Stomach smooth muscle (tissue), 2 donors: ENCODE results near the gene SUSD6.
A peak's percentile ranks its signal among the peaks of the same experiment; 100 is the strongest.
"Not testable (repeated sequence)": the region's sequence is repeated elsewhere in the genome, so short reads cannot be mapped to it uniquely, and the experiment has no call there.

Experiments used
- H3K27ac ChIP-seq: one replicate; pipeline ENCODE4 v1.7.0; 2013; ENCODE audit warnings: mild to moderate bottlenecking, low read length, inconsistent platforms
- H3K27me3 ChIP-seq, 2 donors: one replicate each; pipeline ENCODE4 v1.7.0; 2013; ENCODE audit warnings: low read length in 2 of 2; ENCODE audit not compliant: insufficient read depth in 2 of 2, control insufficient read depth in 1 of 2
- H3K36me3 ChIP-seq, 2 donors: one replicate each; pipeline ENCODE4 v1.7.0; 2013; ENCODE audit warnings: low read length in 2 of 2; ENCODE audit not compliant: control insufficient read depth in 2 of 2, insufficient read depth in 2 of 2
- H3K4me1 ChIP-seq: one replicate; pipeline ENCODE4 v1.7.0; 2013; ENCODE audit warnings: low read length; ENCODE audit not compliant: control insufficient read depth, insufficient read depth
- H3K4me3 ChIP-seq, 2 donors: one replicate each; pipeline ENCODE4 v1.7.0; 2013; ENCODE audit warnings: low read length in 2 of 2
- H3K9ac ChIP-seq, 2 donors: one replicate each; pipeline ENCODE4 v1.7.0; 2013; ENCODE audit warnings: low read length in 2 of 2, mild to moderate bottlenecking in 1 of 2
- H3K9me3 ChIP-seq, 2 donors: one replicate each; pipeline ENCODE4 v1.7.0; 2013; ENCODE audit warnings: low read length in 2 of 2; ENCODE audit not compliant: control insufficient read depth in 2 of 2
- donor health status: healthy.
- donor health status: Pancreatic carcinoma.

The SUSD6 gene

GRCh38 chr14:69593018-69593677 lies 18.2 kb upstream of the SUSD6 start:
- peaks cover 9% of the 10 kb centered on the region for H3K4me1 ChIP-seq
- H3K9me3 ChIP-seq = no peaks in the 10 kb centered on the region
- peaks cover 0 to 2% of the 10 kb centered on the region in 2 donors for H3K27me3 ChIP-seq
- H3K9ac ChIP-seq = peak overlapping the region; percentile 17 to 42
- H3K4me3 ChIP-seq = peak overlapping the region; percentile 43 to 62
- H3K27ac ChIP-seq = peak overlapping the region; percentile 41
- H3K36me3 ChIP-seq = no peaks in the 10 kb centered on the region

- Histone ChIP-seq H3K9me3 (no peaks in the 10 kb centered on the region), H3K36me3 (no peaks in the 10 kb centered on the region), H3K27me3 (no peaks in the 10 kb centered on the region), H3K27ac (no peak overlapping the region), H3K9ac (no peak overlapping the region), H3K4me3 (no peak overlapping the region), H3K4me1 (peaks cover 9% of the 10 kb centered on the region)
Observed at GRCh38 chr14:69594846-69595245, 16.6 kb upstream of the SUSD6 start.

DNA sequence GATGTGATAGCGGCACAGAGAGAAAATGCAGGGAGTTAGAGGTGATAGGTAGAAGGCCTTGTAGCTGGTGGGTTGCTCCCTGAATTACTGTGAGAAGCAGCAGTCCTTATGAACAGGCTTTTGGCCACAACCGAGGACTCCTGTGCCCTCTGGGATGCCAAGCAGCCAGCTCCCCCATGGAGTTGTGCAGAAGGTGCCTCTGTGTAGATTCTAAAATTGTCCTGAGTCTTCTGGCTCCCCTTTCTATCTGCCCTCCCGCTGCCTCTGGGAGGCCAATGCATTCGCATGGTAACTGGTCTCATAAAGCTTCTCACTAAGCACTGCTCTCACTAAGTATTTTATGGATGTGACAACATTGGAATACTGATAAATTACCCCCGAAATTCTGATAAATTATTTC lies 16.1 kb upstream of the SUSD6 start:
- no peak overlapping the region for H3K27ac ChIP-seq
- H3K4me3 ChIP-seq = no peak overlapping the region

DNA sequence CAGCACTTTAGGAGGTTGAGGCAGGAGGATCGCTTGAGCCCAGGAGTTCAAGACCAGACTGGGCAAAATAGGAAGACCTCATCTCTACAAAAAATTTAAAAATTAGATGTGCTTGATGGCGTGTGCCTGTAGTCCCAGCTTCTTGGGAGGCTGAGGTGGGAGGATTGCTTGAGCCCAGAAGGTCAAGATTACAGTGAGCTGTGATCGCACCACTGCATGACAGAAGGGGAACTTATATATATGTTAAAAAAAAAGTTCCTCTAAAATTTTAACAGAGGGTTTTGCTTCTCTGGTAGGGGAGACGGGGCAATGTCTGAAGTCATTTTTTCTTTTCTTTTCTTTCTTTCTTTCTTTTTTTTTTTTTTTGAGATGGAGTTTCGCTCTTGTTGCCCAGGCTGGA lies 12.0 kb upstream of the SUSD6 start:
- not testable (repeated sequence) for H3K27ac ChIP-seq, H3K9me3 ChIP-seq, H3K9ac ChIP-seq, H3K4me1 ChIP-seq, H3K36me3 ChIP-seq, H3K4me3 ChIP-seq, H3K27me3 ChIP-seq

More for the DNA sequence above, 16.1 kb upstream of the SUSD6 start:
- Histone ChIP-seq H3K9ac (no peak overlapping the region), H3K4me1 (peaks cover 9% of the 10 kb centered on the region), H3K36me3 (no peaks in the 10 kb centered on the region), H3K9me3 (no peaks in the 10 kb centered on the region), H3K27me3 (no peaks in the 10 kb centered on the region)

GRCh38 chr14:69600304-69600891 lies 11.0 kb upstream of the SUSD6 start:
- H3K4me3 ChIP-seq = no peak overlapping the region
- no peaks in the 10 kb centered on the region for H3K27me3 ChIP-seq
- no peak overlapping the region for H3K9ac ChIP-seq
- no peaks in the 10 kb centered on the region for H3K4me1 ChIP-seq
- H3K27ac ChIP-seq = no peak overlapping the region
- H3K36me3 ChIP-seq = no peaks in the 10 kb centered on the region
- H3K9me3 ChIP-seq = no peaks in the 10 kb centered on the region

GRCh38 chr14:69605738-69606137 lies 5.7 kb upstream of the SUSD6 start:
- no peak overlapping the region for H3K9ac ChIP-seq
- H3K27ac ChIP-seq = no peak overlapping the region
- H3K4me3 ChIP-seq = no peak overlapping the region
- H3K9me3 ChIP-seq = no peaks in the 10 kb centered on the region
- no peaks in the 10 kb centered on the region for H3K36me3 ChIP-seq
- peaks cover 10% of the 10 kb centered on the region for H3K4me1 ChIP-seq
- H3K27me3 ChIP-seq = no peaks in the 10 kb centered on the region

GRCh38 chr14:69606258-69607184 lies 4.9 kb upstream of the SUSD6 start:
- Histone ChIP-seq H3K4me3 (no peak overlapping the region), H3K27ac (no peak overlapping the region), H3K27me3 (no peaks in the 10 kb centered on the region), H3K36me3 (no peaks in the 10 kb centered on the region), H3K9me3 (no peaks in the 10 kb centered on the region), H3K9ac (no peak overlapping the region), H3K4me1 (peaks cover 12% of the 10 kb centered on the region)

DNA sequence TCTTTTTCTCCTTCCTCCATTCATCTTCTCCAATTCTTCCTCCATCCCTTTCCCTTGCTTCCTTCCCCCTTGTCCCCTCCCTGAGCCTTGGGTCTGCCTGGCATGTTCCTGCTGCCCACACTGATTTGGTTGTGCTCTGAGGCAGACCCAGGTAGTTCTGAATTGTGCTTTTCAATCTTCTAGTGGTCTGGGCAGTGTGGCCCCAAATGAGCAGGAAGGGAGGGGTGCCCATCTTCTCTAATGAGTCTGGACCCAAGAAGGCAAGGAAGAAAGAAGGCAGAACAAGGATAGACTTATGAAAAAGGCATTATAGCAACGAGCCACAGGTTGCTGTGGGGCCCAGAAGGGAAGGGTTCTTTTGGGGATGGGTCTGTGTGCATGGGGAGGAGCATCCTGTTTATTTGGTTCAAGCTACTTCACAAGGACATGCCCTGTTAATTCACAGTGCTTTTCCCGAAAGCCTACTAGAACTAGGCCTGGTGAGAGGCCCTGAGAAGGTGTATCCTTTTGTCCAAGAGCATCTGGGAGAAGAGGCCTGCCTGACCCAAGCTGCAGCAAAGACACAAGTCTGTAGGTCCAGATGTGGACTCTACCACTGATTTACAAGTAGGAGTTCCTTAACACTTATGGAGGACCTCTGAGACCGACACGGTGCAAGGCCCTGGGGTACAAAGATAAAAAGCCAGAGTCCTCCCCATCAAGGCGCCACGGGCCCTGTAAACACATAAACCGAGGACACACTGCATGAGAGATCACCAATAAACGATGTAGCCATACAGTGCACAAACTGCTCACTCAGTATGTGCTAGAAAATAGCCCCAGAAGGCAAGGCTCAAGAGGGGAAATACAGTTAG lies 1.1 kb upstream of the SUSD6 start:
- H3K27ac ChIP-seq = peak overlapping the region; percentile 86
- H3K4me1 ChIP-seq = peaks cover 34% of the 10 kb centered on the region
- peak overlapping the region; percentile 51 to 62 for H3K9ac ChIP-seq
- no peaks in the 10 kb centered on the region for H3K36me3 ChIP-seq
- peak overlapping the region; percentile 72 to 78 for H3K4me3 ChIP-seq
- no peaks in the 10 kb centered on the region for H3K9me3 ChIP-seq
- no peaks in the 10 kb centered on the region for H3K27me3 ChIP-seq

GRCh38 chr14:69610874-69611171 lies 573 bp upstream of the SUSD6 start:
- peak overlapping the region; percentile 51 to 62 for H3K9ac ChIP-seq
- H3K4me1 ChIP-seq = peaks cover 39% of the 10 kb centered on the region
- peak overlapping the region; percentile 72 to 78 for H3K4me3 ChIP-seq
- H3K27ac ChIP-seq = peak overlapping the region; percentile 86
- H3K9me3 ChIP-seq = no peaks in the 10 kb centered on the region
- H3K27me3 ChIP-seq = no peaks in the 10 kb centered on the region
- no peaks in the 10 kb centered on the region for H3K36me3 ChIP-seq

DNA sequence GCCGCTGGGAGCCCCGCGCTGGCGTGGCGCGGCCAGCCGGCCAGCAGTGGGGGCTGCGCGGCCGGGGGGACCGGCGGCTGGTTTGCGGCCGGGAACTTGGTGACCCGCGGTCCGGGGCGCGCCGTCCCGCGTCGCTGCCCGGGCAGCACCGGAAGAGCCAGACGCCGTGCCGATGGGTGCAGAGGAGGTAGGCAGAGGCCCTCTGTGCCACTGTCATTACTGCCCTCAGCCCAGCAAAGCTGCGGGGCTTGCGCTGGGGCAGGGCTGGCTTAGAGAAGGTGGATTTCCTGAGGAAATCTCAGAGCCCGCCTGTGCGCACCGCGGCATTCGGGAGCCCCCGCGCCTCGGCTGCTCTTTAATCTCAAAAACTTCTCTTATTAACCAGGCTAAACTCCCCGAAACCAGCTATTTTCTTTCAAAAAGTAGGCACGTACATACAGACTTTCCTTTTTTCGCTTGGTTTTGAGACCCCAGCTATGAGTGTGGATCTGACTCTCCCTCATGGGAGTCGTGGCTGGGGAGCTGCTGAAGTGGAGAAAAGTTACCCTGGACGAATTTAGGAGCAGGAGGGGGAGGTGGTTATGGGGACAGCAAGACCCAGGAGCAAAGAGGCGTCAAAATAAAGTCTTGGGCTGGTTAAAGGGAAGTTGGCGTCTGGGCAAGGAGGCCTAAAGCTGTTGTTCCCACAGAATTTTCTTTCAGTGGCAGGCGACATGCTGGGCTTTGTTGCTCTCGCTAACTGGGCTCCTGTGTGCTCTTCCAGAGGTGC lies 802 bp downstream of the SUSD6 start:
- Histone ChIP-seq H3K27me3 (no peaks in the 10 kb centered on the region), H3K4me3 (peak overlapping the region; percentile 84 to 95), H3K9me3 (no peaks in the 10 kb centered on the region), H3K27ac (peak overlapping the region; percentile 94), H3K9ac (peak overlapping the region; percentile 84 to 96), H3K4me1 (peaks cover 49% of the 10 kb centered on the region), H3K36me3 (no peaks in the 10 kb centered on the region)
